ENCODE data around the gene ATP5ME. TPM values are rescaled to one million over a fixed set of nuclear protein-coding genes. Genes with fewer than 3 reads are reported as not detected.

ATP5ME gene
- total and polyA plus RNA-seq, 4 donors = 31.4 to 621 (median 169) TPM

DNA sequence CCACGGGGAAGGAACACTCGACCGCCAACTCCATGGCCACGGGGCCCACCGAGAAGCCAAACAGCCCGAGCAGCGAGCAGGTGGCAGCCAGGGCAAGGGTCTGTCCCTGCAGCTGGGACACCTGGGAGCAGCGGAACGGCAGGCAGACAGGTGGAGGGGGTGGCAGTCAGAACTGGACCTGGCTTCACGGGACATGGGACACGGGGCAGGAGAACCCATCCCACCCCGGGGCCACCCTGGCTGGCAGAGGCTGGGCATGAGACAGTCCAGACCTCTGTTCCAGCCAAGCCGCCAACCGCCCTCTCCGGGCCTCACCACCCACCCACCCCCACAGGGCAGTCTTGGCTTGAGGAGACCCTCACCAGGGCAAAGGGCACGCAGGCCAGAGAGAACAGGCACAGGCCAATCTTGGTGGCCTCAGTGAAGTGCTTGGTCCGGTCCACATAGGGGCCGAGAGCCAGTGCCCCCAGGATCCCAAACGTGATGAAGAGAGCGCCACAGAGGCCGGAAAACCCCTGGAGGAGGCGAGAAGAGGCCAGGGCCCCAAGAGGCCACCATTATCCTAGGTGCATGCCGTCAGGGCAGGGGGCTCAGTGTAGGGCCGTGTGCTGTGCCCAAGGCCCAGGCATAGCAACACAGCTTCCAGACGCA is 9.3 kb upstream of the ATP5ME start:
- Histone ChIP-seq H3K9me3 (ENCODE audit: control insufficient read depth in 4 of 4, low read length in 3 of 4) (no peaks in the 10 kb centered on the region), H3K9ac (ENCODE audit: low read depth in 1 of 2, low read length in 2 of 2) (no peak overlapping the region), H3K36me3 (ENCODE audit: control insufficient read depth in 4 of 4, insufficient read depth in 3 of 4, low read depth in 1 of 4, low read length in 3 of 4) (no peaks in the 10 kb centered on the region), H3K27ac (ENCODE audit: low read depth in 1 of 2, low read length in 2 of 2) (no peak overlapping the region), H3K27me3 (ENCODE audit: control insufficient read depth in 4 of 4, insufficient read depth in 4 of 4, low read length in 3 of 4) (no peaks in the 10 kb centered on the region), H3K4me3 (ENCODE audit: low read depth in 1 of 3, low read length in 3 of 3) (no peak overlapping the region), H3K4me1 (ENCODE audit: control insufficient read depth in 4 of 4, insufficient read depth in 4 of 4, low read length in 3 of 4) (peaks cover 5 to 33% (median 19%) of the 10 kb centered on the region in 4 donors)
- no peak for DNase-seq (ENCODE audit: low spot score)
- TF ChIP-seq FOXA2 (IDR thresholded peaks at IDR 0.05) (no peak), HNF4G (IDR thresholded peaks at IDR 0.05) (no peak), RAD21 (IDR thresholded peaks at IDR 0.05) (no peak), TAF1 (conservative IDR thresholded peaks at IDR 0.05) (no peak), NR2F2 (IDR thresholded peaks at IDR 0.05) (no peak), GABPA (IDR thresholded peaks at IDR 0.05 in 1 of 2, conservative IDR thresholded peaks at IDR 0.05 in 1 of 2) (no peak), EGR1 (IDR thresholded peaks at IDR 0.05; ENCODE audit: low read depth in 2 of 2) (no peak)
- TF ChIP-seq, protein P1, sequence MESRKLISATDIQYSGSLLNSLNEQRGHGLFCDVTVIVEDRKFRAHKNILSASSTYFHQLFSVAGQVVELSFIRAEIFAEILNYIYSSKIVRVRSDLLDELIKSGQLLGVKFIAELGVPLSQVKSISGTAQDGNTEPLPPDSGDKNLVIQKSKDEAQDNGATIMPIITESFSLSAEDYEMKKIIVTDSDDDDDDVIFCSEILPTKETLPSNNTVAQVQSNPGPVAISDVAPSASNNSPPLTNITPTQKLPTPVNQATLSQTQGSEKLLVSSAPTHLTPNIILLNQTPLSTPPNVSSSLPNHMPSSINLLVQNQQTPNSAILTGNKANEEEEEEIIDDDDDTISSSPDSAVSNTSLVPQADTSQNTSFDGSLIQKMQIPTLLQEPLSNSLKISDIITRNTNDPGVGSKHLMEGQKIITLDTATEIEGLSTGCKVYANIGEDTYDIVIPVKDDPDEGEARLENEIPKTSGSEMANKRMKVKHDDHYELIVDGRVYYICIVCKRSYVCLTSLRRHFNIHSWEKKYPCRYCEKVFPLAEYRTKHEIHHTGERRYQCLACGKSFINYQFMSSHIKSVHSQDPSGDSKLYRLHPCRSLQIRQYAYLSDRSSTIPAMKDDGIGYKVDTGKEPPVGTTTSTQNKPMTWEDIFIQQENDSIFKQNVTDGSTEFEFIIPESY (IDR thresholded peaks at IDR 0.05) = no peak
- TF ChIP-seq, protein P2, sequence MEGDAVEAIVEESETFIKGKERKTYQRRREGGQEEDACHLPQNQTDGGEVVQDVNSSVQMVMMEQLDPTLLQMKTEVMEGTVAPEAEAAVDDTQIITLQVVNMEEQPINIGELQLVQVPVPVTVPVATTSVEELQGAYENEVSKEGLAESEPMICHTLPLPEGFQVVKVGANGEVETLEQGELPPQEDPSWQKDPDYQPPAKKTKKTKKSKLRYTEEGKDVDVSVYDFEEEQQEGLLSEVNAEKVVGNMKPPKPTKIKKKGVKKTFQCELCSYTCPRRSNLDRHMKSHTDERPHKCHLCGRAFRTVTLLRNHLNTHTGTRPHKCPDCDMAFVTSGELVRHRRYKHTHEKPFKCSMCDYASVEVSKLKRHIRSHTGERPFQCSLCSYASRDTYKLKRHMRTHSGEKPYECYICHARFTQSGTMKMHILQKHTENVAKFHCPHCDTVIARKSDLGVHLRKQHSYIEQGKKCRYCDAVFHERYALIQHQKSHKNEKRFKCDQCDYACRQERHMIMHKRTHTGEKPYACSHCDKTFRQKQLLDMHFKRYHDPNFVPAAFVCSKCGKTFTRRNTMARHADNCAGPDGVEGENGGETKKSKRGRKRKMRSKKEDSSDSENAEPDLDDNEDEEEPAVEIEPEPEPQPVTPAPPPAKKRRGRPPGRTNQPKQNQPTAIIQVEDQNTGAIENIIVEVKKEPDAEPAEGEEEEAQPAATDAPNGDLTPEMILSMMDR (IDR thresholded peaks at IDR 0.05; ENCODE audit: low read depth, low read length, missing input control) = no peak
- 76% methylated on average over 25 of the region's 25 CpGs for WGBS

DNA sequence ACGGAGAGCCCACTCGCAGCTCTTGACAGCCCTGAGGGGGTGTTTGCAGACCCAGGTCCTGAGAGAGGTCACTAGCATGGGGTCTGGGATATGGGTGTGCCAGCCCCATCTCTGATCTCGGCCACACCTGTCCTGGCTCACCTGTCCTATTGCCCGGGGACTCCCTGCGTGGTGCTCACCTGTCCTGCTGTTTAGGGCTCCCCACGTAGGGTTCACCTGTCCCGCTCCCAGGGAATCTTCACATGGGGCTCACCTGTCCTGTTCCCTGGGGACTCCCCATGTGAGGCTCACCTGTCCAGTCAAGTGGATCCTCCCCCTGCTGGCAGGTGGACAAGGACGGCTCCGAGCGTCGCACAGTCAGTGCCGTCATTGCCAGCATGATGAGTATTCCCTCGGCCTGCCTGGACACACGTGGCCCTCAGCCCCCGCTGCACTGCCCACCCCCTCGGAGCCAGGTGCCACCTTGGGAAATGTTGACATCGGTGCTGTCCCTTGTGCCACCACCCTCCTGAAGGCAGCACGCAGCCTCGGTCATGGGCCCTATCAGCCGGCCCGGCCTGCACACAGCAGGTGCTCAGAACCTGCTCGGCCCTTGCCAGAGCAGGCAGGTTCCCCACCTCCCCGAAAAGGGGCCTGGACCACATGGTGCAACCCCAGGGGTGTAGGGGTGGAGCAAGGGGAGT is 8.6 kb upstream of the ATP5ME start:
- 83% methylated on average over 23 of the region's 23 CpGs for WGBS
- H3K27ac ChIP-seq (ENCODE audit: low read depth in 1 of 2, low read length in 2 of 2) = no peak overlapping the region
- H3K9ac ChIP-seq (ENCODE audit: low read depth in 1 of 2, low read length in 2 of 2) = no peak overlapping the region
- DNase-seq (ENCODE audit: low spot score) = no peak
- no peaks in the 10 kb centered on the region for H3K9me3 ChIP-seq (ENCODE audit: control insufficient read depth in 4 of 4, low read length in 3 of 4)
- no peaks in the 10 kb centered on the region for H3K27me3 ChIP-seq (ENCODE audit: control insufficient read depth in 4 of 4, insufficient read depth in 4 of 4, low read length in 3 of 4)
- no peak overlapping the region for H3K4me3 ChIP-seq (ENCODE audit: low read depth in 1 of 3, low read length in 3 of 3)
- H3K4me1 ChIP-seq (ENCODE audit: control insufficient read depth in 4 of 4, insufficient read depth in 4 of 4, low read length in 3 of 4) = peaks cover 5 to 26% (median 13%) of the 10 kb centered on the region in 4 donors
- TF ChIP-seq HNF4A (conservative IDR thresholded peaks at IDR 0.05) (no peak), EGR1 (IDR thresholded peaks at IDR 0.05; ENCODE audit: low read depth in 2 of 2) (no peak), HNF4G (IDR thresholded peaks at IDR 0.05) (no peak), GABPA (IDR thresholded peaks at IDR 0.05 in 1 of 2, conservative IDR thresholded peaks at IDR 0.05 in 1 of 2) (no peak), RXRA (IDR thresholded peaks at IDR 0.05) (no peak), SP1 (IDR thresholded peaks at IDR 0.05) (no peak), JUND (IDR thresholded peaks at IDR 0.05) (no peak), NR2F2 (IDR thresholded peaks at IDR 0.05) (no peak), FOXA2 (IDR thresholded peaks at IDR 0.05) (no peak)
- TF ChIP-seq, protein P1 (IDR thresholded peaks at IDR 0.05) = no peak
- TF ChIP-seq, protein P2 (IDR thresholded peaks at IDR 0.05; ENCODE audit: low read depth, low read length, missing input control) = no peak
- TF ChIP-seq, protein P3, sequence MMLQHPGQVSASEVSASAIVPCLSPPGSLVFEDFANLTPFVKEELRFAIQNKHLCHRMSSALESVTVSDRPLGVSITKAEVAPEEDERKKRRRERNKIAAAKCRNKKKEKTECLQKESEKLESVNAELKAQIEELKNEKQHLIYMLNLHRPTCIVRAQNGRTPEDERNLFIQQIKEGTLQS (IDR thresholded peaks at IDR 0.05) = no peak
- no peaks in the 10 kb centered on the region for H3K36me3 ChIP-seq (ENCODE audit: control insufficient read depth in 4 of 4, insufficient read depth in 3 of 4, low read depth in 1 of 4, low read length in 3 of 4)

Data from liver (tissue), 9 donors.